ENCODE data around the gene MACROD2.

DNA sequence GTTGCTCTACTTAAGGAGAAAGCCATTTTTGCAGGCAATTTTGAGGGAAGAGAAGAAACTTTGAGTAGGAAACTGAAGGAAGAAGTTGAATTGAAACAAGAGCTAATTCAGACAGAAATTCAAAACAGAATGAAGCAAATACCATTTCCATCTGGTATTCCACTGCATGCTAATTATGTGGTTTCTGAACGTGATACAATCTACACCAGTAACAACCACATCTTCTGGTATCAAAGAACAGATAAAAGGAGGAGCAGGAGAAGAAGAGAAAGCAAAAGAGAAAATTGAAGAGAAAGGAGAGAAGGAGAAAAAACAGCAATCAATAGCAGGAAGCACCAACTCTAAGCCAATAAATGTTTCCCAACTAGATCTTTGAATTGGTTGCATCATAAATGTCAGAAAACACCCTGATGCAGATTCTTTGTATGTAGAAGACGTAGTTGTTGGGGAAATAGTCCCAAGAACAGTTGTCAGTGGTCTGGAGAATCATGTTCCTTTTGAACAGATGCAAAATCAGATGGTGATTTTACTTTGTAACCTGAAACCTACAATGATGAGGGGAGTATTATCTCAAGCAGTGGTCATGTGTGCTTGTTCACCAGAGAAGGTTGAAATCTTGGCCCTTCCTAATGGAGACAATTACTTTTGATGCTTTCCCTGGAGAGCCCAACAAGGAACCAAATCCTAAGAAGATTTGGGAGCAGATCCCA is 132.4 kb downstream of the MACROD2 start:
- TF ChIP-seq, protein P1, sequence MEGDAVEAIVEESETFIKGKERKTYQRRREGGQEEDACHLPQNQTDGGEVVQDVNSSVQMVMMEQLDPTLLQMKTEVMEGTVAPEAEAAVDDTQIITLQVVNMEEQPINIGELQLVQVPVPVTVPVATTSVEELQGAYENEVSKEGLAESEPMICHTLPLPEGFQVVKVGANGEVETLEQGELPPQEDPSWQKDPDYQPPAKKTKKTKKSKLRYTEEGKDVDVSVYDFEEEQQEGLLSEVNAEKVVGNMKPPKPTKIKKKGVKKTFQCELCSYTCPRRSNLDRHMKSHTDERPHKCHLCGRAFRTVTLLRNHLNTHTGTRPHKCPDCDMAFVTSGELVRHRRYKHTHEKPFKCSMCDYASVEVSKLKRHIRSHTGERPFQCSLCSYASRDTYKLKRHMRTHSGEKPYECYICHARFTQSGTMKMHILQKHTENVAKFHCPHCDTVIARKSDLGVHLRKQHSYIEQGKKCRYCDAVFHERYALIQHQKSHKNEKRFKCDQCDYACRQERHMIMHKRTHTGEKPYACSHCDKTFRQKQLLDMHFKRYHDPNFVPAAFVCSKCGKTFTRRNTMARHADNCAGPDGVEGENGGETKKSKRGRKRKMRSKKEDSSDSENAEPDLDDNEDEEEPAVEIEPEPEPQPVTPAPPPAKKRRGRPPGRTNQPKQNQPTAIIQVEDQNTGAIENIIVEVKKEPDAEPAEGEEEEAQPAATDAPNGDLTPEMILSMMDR (IDR thresholded peaks at IDR 0.05), result no peak
- no peak for TF ChIP-seq POLR2A (IDR thresholded peaks at IDR 0.05)
